ENCODE data around the gene OR2A25.

DNA sequence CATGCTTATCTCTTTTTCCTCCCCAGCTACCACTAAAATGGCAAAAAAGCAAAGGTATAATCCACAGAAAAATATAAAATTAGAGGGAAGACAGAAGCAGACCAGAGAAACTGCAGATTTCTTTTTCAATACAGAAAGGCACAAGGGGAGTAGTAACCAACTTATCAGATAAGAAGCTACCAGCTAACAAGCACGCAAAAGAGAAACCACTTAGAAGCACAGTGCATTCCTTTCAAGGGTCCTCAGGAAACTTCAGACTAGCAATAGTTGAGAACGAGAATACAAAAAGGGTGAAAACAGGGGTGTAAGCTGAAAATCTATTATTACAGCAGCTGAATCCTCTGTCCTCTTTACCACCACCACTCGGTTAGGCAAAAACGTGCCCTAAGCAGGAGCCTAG, 30.7 kb upstream of the OR2A25 start:
- TF ChIP-seq CTCF (IDR thresholded peaks at IDR 0.05; ENCODE audit: poor library complexity, severe bottlenecking) (no peak), EP300 (conservative IDR thresholded peaks at IDR 0.05; ENCODE audit: poor library complexity, severe bottlenecking) (no peak)

Measured in neural cell (in vitro differentiated cells).